ENCODE data around the gene FLNC.

DNA sequence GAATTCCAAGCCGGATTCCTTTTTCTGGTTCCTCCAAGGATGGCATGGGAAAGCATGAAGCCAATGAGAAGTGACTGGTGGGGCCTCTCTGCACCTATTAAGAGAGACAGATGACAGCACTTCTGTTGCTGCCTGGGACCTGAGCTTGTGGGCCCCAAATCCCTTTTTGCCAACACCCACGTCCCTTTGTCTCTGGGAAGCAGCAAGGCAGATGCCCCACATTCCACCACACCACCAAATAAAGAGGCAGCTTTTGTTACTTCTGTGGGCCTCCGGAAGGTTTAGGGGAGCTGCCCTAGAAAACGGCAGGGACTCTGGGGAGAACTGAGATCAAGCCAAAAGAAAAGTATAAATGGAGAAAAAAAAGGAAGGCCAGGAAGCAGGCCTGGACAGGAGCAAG, 35.1 kb upstream of the FLNC start:
- TF ChIP-seq, protein P1, sequence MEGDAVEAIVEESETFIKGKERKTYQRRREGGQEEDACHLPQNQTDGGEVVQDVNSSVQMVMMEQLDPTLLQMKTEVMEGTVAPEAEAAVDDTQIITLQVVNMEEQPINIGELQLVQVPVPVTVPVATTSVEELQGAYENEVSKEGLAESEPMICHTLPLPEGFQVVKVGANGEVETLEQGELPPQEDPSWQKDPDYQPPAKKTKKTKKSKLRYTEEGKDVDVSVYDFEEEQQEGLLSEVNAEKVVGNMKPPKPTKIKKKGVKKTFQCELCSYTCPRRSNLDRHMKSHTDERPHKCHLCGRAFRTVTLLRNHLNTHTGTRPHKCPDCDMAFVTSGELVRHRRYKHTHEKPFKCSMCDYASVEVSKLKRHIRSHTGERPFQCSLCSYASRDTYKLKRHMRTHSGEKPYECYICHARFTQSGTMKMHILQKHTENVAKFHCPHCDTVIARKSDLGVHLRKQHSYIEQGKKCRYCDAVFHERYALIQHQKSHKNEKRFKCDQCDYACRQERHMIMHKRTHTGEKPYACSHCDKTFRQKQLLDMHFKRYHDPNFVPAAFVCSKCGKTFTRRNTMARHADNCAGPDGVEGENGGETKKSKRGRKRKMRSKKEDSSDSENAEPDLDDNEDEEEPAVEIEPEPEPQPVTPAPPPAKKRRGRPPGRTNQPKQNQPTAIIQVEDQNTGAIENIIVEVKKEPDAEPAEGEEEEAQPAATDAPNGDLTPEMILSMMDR (IDR thresholded peaks at IDR 0.05; ENCODE audit: extremely low read depth in 1 of 2, insufficient read depth in 1 of 2, low read depth in 1 of 2, low read length in 2 of 2) = no peak
- TF ChIP-seq POLR2AphosphoS5 (IDR thresholded peaks at IDR 0.05; ENCODE audit: insufficient read depth, low read depth, low read length) = no peak
- no peak for TF ChIP-seq POLR2A (IDR thresholded peaks at IDR 0.05; ENCODE audit: low read depth, low read length)
- no peak for TF ChIP-seq GATA2 (IDR thresholded peaks at IDR 0.05; ENCODE audit: insufficient read depth, insufficient read length, low read depth, low read length)
- no peak for TF ChIP-seq JUN (IDR thresholded peaks at IDR 0.05; ENCODE audit: borderline replicate concordance, insufficient read depth, insufficient read length, low read depth)
- TF ChIP-seq, protein P2, sequence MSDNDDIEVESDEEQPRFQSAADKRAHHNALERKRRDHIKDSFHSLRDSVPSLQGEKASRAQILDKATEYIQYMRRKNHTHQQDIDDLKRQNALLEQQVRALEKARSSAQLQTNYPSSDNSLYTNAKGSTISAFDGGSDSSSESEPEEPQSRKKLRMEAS (IDR thresholded peaks at IDR 0.05; ENCODE audit: insufficient read depth, insufficient read length) = no peak
- no peak for TF ChIP-seq EZH2 (IDR thresholded peaks at IDR 0.05; ENCODE audit: borderline replicate concordance, low read depth, low read length, severe bottlenecking)
- TF ChIP-seq FOS (IDR thresholded peaks at IDR 0.05; ENCODE audit: borderline replicate concordance, insufficient read depth, low read length) = no peak

All from endothelial cell of umbilical vein (primary cell).